HG03139 (cell line): Measurements from ENCODE around the gene FGF11.
"Not testable (repeated sequence)": the region's sequence is repeated elsewhere in the genome, so short reads cannot be mapped to it uniquely, and the experiment has no call there.

Experiments used
- ATAC-seq: cut with Tn5 transposase; IDR thresholded peaks from one replicate; pipeline ENCODE4 v1.9.1; 2021; ENCODE audit not compliant: unreplicated experiment

The FGF11 gene

DNA sequence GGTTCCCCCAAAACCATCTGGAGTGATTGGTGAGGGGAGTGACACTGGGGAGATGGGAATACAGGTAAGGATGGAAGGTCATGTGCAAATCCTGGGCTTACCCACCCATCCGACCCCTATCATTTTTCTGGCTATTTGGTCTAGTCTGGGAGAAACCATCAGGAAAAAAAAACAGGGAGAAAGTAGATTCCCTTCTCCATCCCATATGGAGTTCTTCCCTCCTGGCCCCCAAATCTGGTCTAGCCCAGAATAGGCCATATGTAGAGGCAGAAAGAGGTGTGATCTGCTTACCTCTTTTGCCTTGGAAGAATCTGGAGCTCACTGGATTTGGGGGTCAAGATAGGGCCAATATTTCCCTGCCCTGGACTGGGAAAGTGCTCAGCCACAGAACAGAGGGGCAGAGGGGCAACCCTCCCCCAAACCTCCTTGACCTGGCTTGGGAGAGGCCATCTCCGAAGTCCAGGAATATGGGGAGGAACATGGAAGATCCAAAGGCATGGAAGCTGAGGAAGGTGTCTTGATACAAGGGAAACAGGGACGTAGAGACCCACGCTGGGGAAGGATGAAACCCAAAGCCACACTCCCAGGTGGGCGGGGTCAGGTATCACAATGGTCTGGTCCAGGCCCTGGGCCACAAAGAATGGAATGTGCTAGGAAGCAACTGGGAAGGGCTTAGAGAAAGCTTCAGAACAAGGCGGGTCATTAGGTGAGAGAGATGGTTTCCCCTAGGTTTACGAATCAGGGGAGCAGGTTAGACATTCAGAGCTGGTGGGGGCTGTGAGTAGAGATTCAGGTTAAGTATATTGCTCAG, 21.7 kb downstream of the FGF11 start:
- no peak for ATAC-seq

DNA sequence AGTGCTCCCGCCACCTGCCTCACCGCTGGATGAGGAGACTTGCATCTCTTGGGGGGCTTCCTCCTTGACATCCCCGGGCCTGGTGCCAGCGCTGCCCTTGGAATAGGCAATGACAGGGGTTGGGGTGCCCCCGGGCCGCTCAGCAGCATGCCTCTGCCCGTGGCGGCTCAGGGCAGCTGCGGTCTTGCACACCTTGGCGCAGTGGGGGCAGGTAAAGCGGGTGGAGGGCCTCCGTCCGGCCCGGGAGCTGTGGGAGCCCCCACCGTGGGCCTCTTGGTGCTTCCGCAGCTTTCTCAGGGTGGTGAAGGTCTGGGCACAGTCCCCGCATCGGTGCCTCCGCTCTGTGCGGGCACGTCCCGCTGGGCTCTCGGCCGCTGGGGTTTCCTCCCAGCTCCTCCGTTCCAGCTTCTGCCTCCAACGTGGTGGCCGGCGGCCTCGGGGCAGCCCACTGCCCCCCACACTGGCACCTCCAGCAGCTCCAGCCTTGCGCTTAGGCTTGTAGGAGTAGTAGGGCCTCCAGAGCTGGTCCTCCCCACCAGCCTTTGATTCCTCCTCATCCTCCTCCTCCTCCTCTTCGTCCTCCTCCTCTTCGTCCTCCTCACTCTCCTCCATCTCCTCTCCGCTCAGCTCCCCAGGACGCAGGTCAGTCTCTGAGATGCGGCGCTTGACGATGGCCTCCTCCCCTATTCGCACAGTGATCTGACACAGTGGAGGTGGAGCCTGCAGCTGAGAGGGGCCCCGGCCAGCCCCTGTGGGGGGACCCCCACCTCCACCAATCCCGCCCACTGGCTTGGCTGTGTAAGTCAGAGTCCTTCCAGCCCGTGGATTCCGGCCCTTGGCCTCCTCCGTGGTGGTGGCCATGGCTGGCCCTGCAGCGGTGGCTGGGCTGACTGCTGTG, 23.4 kb downstream of the FGF11 start:
- ATAC-seq = no peak

DNA sequence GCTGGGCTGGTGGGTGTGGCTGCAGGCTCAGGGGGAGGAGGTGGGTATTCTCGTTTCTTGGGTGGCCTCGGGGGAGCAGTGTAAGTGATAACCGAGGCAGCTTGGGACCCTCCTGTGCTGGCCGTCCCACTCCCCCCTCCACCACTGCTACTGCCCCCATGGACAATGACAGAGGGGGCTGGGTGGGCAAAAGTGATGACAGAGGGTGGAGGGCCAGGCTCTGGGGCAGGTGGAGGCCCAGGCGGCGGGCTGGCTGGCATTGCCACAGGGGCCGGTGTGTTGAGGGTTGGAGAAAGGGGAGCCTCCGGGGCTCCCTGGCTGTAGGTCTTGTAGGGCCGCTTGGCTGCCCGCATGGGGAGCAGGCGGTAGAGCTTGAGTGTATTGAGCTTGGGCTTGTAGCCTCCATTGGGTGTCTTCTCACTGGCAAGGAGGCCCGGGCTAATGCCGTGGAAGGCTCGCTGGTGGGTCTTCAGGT, 24.1 kb downstream of the FGF11 start:
- no peak for ATAC-seq

DNA sequence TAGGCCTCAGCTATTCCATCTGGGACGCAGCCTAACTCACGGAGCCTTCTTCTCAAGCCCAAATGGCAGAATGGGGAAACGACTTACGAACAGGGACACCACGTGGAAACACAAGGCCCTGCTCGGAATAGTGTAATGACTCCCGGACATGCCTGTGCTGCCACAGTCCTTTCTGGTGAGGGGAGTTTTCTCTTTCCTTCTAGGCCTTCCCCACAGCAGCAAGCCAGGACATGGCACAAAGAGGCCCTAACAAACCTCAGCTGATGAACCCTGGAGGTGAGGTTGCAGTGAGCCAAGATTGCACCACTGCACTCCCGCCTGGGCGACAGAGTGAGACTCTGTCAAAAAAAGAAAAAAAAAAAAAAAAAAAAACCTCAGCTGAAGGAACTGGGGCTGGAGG, 24.8 kb downstream of the FGF11 start:
- ATAC-seq = no peak

DNA sequence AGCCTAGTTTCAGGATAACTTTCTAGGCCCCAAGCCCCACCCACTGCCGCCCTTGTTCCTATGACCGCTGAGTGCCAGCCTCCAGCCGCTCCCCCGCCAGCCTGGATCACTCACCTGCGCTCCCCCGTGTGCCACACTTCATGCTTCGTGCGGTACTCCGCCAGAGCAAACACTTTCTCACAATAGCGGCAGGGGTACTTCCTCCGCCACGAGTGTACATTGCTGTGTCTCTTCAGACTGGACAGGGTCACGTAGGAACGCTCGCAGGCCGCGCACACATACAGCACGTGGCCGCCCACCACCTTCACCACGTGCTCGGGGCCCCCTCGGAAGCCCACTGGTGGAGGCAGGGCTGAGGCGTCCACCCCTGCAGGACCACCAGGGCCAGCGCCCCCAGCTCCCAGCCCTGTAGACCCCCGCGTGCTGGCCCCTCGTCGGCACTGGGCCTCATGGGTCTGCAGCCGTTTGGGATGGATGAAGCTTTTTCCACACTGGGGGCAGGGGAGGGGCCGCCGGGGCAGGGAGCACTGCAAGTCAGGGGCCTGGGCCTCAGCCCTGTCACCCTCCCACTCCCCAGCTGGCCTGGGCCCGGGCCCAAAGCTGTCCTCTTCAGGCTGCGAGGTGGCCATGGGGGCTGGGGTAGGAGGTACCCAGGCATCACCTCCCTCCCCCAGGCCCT, 26.4 kb downstream of the FGF11 start:
- ATAC-seq = no peak

DNA sequence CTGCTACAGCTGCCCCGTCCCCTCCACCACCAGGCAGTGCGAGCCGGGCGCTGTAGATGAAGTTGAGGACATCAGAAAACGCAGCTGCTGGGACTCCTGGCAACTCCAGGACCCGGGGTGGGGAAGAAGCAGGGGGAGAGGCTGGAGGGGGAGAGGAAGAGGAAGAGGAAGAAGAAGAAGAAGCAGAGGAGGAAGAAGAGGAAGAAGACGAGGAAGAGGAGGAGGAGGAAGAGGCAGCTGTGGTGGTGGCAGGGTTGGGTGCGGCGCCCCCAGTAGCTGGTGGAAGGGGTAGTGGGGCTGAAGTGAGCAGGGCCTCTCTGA, 27.0 kb downstream of the FGF11 start:
- no peak for ATAC-seq

DNA sequence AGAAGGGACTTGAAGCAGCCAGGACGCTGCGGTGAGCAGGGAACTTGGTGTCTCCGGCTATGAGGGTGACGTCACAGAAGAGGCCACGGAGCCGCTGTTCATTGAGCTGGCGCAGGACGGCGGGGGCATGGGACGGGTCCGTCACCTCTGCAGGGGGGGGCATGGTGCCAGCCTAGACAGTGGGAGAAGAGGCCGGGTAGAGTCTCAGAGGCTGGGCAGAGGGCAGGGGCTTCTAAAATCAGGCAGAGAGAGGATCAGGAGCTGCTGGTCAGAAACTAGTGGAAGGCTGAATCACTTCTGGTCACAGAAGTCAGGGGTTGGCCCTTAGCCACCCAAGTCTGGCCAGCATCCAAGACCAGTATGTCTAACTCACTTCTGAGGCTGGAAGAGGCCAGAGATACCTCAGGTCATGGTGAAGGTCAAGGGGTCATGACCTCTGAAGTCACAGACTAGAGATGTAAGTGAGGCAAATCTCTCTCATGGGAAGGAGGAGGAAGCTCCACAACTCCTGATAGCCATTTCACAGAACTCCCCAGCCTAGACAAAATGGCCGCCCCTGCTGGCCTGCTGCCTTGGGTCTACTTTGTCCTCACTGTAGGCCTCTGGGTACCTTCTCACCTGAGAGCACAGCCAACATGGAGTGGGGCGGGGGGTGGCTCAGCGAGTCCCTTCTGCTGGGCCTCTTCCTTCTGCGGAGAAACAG, 27.5 kb downstream of the FGF11 start:
- ATAC-seq = no peak

DNA sequence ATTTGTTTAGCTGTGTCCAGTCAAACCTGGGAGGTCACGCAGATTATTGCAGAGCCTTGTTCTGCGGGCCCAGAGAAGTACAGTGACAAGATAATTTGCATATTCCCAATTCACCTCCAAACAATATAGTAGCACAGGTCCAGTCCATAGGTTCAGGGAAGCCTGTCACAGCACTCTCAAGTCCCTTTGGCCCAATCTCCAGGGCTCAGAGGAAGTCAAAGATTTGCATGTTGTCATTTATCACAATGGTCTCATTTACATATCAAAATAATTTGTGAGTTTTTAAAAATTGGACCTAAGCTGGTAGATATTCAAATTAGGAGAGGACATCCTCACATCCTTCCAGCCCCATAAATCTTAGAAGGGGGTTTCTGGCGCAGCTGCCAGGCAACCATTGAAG, 28.2 kb downstream of the FGF11 start:
- no peak for ATAC-seq

DNA sequence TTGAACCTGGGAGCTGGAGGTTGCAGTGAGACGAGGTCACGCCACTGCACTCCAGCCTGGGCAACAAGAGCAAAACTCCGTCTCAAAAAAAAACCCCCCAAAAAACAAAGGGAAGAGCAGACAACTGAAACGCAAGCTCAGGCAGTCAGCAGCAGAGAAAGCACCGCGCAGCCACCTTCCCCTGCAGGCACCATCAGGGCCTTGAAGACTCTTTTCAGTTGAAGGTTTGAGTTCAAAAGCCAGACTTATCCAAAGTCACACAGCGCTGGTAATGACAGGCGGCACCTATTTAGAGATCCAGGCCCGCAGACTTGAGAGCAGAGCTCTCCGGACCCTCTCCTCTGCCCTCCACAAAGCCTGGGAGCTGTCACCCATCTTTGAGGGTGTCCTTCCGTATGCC, 29.0 kb downstream of the FGF11 start:
- no peak for ATAC-seq

DNA sequence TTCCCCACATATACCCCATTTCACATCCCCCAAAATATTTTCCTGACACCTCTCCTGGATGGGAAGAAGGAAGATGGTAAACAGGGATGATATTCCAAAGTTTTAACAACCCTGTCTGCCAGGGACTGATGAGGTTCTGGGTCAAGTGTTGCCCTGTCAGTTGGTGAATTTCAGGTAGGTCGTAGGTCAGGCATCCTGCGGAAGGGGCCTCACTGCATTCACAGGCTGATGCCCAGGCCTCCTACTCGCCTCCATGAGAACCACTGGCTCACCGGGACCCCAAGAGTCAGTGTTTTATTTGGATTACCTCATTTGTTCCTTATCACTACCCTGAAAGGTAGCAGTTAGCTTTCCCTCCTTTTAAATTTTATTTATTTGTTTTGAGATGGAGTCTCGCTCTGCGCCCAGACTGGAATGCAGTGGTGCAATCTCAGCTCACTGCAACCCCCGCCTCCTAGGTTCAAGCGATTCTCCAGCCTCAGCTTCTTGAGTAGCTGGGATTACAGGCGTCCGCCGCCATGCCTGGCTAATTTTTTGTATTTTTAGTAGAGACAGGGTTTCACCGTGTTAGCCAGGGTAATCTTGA, 29.6 kb downstream of the FGF11 start:
- no peak for ATAC-seq

DNA sequence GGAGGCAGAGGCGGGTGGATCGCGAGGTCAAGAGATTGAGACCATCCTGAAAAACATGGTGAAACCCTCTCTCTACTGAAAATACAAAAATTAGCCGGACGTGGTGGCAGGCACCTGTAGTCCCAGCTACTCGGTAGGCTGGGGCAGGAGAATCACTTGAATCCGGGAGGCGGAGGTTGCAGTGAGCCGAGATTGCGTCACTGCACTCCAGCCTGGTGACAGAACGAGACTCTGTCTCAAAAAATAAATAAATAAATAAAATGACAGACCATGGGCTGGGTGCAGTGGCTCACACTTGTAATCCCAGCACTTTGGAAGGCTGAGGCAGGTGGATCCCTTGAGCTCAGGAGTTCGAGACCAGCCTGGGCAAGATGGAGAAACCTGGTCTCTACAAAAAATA, 30.5 kb downstream of the FGF11 start:
- ATAC-seq = not testable (repeated sequence)

DNA sequence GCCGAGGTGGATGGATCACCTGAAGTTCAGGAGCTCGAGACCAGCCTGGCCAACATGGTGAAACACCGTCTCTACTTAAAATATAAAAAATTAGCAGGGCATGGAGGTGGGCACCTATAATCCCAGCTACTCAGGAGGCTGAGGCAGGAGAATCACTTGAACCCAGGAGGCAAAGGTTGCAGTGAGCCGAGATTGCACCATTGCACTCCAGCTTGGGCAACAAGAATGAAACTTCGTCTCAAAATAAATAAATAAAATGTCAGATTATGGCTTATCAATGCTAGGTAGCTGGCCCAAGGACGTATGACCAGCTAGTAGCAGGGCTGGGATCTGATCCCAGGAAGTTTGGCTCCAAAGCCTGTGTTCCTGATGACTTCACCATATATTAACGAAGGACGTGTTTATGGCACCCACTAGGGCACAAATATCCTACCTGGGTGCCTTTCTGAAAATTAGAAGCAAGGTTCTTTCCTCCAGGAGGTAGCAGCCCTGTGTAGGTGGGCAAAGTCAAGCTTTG, 31.2 kb downstream of the FGF11 start:
- not testable (repeated sequence) for ATAC-seq

DNA sequence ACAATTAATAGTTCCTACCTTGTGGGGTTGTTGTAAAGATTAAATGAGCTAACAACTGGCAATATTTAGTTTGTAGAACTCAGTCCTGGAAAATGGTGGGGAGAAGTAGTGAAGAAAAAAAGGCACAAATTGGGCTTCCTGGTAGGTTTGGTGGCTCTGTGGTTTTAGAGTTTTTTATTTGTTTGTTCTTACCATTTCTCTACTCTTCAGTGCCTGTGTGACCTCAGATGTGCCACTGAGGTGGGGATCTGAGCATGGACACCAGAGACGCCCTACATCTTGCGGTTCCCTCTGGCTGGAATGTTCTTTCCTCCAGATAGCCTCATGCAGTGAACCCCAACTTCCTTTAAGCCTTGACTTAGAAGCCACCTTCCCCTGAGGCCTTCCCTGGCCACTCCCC, 32.4 kb downstream of the FGF11 start:
- no peak for ATAC-seq

DNA sequence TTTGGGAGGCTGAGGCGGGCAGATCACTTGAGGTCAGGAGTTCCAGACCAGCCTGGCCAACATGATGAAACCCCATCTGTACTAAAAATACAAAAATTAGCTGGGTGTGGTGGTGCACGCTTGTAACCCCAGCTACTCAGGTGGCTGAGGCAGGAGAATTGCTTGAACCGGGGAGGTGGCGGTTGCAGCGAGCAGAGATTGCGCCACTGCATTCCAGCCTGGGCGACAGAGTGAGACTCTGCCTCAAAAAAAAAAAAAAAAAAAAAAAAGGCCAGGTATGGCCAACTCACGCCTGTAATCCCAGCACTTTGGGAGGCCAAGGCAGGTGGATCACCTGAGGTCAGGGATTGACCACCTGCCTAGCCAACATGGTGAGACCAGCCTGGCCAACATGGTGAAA, 35.5 kb downstream of the FGF11 start:
- not testable (repeated sequence) for ATAC-seq

DNA sequence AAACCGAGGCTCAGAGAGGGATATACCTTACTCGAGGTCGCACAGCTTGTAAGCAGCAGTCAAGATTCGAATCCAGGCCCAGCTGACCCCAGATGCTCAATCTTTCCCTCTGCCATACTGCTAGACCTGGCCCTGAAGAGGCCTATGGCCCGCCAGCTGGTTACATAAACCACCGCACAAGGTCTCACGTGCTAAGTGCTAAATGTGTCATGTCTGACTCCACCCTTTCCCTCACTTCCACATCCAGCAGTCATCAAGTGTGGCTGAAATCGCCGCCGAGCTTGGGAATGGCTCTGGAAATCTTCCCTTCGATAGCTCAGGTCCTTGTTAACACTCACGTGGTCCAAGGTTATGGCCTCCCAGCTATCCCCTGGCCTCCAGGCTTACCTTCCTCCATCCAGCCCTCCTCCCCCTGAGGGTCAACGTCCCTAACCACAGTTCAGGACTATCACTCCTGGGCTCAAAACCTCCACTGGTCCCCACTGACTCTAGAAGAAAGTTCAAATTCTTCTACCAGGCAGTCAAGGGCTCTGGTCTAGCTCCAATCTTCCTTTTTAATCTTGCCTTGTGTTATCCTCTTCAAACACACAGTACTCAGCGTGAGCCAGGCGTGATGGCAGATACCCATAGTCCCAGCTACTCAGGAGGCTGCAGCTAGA, 36.6 kb downstream of the FGF11 start:
- ATAC-seq = no peak

DNA sequence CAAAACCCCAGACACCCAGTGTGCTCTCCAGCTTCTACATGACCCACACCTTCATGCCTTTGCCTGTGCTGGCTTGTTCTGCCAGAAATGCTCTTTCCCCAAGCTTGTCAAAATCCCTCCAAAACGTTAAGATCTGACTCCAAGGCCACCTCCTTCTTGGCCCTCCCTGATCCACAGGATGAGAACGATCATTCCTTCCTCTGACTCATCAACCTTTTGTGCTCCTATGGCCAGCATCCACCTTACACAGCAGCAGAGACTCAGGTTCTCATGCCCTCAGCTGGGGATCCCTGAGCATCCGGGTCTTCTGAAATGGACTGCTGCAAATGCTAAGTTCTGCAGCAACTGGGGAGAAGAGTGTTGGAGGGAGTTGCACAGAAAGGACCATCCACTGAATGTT, 37.2 kb downstream of the FGF11 start:
- no peak for ATAC-seq

DNA sequence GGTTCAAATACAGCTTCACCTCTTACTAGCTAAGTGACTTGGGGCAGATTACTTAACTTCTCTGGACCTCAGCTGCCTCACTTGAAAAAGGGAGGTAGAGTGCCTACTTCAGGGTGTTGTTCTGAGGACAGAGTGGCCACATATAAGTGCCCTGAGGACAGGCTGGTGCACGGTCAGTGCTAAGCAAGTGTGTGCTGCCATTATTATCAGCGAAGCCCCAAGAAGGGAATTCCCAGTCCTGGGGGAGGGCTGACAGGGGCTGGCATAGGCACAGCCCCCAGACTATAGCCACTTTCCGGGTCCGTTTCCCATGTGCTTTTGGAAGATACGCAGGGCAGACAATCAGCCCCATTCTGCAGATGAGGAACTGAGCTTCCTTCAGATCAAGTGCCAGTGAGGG, 37.6 kb downstream of the FGF11 start:
- ATAC-seq = no peak

DNA sequence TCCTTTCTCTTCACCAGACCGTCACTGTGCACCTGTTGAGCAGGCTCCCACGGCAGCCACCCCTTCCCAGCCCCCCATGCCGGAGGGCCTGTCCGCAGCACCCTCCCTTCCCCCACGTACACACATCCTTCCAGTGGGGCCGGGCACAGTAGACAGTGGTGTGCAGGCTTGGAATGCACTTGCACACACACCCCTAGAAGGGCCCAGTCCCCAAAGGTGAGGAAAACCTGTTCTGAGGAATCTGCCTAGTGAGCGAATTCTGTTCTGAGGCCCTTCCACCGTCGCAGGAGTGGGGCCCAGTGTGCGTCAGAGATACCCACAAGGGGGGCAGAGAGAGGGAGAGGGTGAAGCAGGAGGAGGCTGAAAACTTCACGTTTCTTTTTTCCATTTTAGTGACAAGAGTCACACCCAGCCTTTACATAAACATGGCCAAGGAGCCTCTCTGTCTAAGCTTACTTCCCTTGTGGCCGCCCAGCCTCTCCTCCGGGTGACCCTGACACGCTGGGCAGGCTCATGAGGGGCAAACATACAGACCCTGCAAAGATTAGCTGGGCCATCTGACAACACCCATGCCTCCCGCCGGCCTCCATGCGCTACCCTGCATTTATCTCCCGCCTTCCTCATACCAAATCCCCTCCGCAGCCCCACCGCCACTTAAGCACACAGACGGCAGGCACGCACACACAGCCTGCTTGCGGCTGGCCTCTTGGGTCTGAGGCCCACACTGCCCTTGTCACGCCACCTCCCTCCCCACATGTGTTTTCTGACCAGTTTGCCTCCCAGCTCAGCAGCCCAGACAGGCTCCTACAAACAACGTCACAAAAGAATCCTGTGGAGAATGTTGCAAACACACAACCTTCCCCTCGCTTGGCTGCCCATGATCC, 38.3 kb downstream of the FGF11 start:
- no peak for ATAC-seq
